CD4-positive, alpha-beta T cell treated with Interleukin-6 at 100 ng/mL for 8 hours (primary cell): ENCODE measurements around the gene ZER1.
"Not testable (repeated sequence)": the region's sequence is repeated elsewhere in the genome, so short reads cannot be mapped to it uniquely, and the experiment has no call there.

Experiments used
- DNase-seq: peaks from one replicate; pipeline ENCODE4 v3.0.0-alpha.2; 2020; ENCODE audit warnings: mixed read lengths, low spot score

The ZER1 gene

DNA sequence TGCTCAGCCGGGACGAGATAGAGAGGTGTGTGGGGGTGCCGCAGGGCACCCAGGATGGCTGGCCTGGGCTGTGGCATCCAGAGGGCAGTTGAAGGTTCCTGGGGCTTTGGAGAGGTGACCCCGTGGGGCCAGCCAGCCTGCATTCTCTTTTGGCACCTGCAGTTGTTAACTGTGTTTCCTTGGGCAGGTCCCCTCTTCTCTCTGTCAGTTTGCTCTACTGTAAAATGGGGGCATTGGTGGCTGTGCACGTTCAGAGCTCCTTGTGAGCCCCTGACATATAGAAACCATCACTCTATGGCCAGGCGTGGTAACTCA, 56.3 kb downstream of the ZER1 start:
- DNase-seq, result no peak

DNA sequence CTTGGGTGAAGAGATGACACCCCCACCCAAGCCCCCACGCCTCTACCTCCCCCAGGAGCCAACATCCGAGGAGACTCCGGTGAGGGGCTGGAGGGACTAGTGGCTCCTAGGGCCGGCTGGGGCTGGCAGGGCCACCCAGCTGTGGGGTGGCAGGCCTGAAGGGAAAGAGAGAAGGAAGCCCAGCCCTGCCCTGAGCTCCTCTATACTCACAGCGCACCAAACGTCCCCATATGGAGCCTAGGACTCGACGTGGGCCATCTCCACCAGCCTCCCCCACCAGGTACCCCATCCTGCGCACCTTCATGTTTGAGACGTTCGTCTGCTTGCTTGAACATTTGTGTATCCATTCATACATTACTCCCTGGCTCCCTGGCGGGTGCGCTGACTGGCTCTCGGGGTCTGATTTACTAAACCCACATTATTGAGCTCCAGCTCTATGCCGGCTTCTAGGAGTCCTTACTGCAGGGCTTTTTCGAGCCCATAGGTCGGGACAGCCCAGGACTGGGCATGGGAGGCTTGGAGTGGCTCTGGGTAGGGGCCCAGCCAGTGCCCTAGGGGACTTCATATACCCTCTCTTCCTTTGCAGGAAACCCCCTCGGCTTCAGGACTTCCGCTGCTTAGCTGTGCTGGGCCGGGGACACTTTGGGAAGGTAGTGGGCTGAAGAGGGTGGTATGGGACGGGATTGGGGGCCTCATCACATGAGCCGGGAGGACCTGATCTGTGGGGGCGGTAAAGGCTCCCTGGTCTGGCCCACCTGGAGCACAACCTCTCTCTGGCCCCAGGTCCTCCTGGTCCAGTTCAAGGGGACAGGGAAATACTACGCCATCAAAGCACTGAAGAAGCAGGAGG, 56.9 kb downstream of the ZER1 start:
- no peak for DNase-seq

DNA sequence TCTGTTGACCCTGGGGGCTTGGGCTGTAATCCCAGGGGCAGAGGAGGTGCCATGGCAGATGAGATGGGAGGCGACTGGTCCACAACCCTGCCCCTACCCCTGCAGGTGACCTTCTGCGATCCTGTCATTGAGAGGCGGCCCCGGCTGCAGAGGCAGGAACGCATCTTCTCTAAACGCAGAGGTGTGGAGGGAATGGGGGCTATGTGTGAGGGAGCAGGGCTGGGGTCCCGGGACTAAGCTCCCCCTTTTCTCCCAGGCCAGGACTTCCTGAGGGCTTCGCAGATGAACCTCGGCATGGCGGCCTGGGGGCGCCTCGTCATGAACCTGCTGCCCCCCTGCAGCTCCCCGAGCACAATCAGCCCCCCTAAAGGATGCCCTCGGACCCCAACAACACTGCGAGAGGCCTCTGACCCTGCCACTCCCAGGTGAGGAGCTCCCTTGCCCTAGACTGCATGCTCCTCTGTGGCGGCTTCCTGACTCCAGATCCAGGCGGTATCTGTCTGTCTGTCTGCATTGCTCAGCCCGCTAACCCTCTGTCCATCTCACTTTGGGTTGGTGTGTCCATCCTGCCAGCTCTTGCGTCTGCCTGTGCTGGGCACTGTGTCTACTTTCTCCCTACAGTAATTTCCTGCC, 57.7 kb downstream of the ZER1 start:
- no peak for DNase-seq

DNA sequence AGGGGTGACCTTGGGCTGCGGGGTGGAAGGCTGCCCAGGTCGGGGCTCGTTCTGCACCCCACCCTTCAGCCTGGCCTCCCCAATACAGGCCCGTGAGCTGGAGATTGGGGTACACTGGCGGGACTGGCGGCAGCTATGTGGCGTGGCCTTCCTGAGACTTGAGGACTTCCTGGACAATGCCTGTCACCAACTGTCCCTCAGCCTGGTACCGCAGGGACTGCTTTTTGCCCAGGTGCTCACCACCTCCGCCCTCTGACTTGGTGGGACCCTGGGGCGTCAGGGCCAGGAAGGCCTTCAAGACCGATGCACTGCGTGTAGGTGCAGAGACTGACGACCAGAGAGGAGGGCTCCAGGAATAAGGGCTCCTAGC, 58.3 kb downstream of the ZER1 start:
- DNase-seq, result no peak

DNA sequence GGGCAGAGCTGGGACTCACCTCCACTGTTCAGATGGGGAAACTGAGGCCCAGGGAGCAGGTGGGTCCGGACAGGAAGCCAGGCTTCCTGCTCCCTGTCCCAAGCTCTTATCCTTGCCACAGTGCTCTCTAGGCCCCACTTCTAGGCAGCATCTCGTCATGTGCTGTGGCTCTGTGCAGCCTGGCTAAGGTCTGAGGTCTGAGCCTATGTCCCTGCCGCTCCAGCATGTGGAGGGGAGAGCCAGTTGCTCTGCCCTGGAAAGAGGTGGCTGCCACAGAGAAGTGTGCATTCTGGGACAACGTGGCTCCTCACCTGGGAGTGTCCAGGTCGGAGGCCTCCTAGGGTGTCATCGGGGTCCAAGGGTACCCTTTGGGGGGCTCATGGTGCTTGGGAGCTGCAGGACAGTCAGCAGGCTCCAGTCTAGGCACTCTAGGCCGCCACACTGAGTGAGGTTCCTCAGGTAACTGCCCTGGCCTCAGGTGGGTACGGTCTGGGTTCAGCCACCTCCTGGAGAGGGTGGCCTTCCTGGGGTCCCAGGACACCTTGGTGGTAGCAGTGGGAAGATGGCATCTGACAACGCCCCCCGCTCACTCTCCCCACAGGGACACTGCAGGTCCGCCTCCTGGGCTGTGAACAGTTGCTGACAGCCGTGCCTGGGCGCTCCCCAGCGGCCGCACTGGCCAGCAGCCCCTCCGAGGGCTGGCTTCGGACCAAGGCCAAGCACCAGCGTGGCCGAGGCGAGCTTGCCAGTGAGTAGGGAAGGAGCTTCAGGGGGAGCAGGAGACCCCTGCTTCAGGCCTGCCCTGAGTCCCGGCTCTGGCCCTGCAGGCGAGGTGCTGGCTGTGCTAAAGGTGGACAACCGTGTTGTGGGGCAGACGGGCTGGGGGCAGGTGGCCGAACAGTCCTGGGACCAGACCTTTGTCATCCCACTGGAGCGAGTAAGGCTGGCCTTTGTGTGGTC, 59.0 kb downstream of the ZER1 start:
- DNase-seq, result no peak

DNA sequence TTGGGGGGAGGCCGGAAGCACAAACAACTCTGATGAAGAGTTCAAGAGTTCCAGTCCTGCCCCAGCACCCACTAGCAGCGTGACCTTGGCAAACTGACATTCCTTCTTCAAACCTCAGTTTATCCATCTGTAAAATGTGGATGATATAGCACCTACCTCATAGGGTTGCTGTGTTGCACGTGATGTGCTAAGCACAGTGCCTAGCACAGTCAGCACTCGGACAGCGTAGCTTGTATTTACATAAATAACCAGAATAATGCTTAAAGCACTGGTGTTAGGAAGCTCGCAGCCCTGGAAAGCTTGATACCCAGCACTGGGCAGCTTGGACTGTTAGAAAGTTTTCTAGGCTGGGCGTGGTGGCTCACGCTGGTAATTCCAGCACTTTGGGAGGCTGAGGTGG, 64.3 kb downstream of the ZER1 start:
- no peak for DNase-seq

DNA sequence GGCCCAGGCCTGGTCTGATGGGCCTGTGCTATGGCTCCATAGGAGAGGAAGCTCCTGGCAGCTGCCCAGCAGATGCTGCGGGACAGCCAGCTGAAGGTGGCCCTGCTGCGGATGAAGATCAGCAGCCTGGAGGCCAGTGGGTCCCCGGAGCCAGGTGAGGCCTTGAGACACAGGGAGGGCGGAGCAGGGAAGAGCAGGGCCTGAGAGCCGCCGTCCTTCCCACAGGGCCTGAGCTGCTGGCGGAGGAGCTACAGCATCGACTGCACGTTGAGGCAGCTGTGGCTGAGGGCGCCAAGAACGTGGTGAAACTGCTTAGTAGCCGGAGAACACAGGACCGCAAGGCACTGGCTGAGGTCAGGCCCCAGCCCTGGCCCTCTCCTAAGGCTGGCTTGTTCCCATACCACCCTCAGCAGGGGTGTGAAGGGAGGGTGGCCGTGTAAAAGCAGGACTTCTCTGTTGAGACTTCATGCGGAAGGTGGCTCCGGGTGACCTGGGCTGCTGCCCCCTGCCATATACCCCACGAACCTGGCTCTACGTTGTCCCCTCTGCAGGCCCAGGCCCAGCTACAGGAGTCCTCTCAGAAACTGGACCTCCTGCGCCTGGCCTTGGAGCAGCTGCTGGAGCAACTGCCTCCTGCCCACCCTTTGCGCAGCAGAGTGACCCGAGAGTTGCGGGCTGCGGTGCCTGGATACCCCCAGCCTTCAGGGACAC, 64.9 kb downstream of the ZER1 start:
- DNase-seq, result no peak

DNA sequence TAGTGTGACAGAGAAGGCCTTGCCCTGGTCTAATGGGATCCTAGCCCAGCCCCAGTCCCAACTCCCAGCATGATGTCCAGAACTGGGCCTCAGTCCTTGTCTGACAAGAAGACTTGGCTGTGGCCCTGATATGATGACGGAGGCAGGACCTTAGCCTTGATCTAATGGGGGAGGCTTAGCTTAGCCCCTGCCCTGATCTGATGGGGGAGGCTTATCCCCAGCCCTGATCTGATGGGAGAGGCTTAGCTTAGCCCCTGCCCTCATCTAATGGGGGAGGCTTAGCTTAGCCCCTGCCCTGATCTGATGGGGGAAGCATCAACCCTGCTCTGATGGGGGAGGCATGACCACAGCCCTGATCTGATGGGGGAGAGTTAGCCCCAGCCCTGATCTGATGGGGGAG, 65.7 kb downstream of the ZER1 start:
- DNase-seq, result no peak

DNA sequence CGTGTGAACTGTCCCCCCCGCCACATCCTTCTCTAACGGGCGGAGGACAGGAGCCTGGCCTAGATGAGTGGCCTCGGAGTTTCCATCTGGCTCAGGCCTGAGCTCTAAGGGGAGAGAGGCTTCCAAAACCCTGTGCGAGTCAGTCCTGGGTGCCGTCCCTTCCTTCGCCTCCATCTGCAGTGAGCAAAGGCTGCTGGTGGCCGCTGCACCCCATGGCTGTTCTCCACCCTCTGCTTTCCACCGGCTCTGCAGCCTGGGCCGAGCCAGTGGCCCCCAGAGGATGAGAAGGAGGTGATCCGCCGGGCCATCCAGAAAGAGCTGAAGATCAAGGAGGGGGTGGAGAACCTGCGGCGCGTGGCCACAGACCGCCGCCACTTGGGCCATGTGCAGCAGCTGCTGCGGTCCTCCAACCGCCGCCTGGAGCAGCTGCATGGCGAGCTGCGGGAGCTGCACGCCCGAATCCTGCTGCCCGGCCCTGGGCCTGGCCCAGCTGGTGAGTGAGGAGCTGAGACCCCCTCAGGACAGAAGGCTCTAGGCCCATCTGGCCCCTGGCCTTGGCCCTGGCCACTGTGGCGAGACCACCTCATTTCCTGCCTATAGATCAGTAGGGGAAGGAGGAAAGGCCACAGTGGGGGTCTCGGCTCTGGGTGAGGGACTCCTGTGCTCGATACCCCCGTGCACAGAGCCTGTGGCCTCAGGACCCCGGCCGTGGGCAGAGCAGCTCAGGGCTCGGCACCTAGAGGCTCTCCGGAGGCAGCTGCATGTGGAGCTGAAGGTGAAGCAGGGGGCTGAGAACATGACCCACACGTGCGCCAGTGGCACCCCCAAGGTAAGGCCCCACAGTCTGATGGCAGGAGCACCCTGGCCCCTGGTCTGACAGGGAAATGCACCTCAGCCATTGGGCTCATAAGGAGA, 66.4 kb downstream of the ZER1 start:
- no peak for DNase-seq

DNA sequence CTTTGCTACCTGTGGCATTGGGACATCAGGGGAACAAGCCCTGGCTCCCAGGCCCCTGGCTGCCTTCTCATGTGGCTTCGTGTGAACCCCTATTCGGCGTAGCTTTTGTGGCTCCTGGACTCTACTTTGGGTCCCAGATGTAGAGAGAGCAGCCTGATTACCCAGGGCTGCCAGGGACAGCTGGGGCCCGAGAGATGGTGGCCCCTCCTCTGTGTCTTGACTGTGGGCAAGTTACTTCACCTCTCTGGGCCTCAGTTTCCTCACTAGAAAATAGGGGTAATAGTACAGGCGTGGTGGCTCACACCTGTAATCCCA, 67.4 kb downstream of the ZER1 start:
- DNase-seq, result no peak

DNA sequence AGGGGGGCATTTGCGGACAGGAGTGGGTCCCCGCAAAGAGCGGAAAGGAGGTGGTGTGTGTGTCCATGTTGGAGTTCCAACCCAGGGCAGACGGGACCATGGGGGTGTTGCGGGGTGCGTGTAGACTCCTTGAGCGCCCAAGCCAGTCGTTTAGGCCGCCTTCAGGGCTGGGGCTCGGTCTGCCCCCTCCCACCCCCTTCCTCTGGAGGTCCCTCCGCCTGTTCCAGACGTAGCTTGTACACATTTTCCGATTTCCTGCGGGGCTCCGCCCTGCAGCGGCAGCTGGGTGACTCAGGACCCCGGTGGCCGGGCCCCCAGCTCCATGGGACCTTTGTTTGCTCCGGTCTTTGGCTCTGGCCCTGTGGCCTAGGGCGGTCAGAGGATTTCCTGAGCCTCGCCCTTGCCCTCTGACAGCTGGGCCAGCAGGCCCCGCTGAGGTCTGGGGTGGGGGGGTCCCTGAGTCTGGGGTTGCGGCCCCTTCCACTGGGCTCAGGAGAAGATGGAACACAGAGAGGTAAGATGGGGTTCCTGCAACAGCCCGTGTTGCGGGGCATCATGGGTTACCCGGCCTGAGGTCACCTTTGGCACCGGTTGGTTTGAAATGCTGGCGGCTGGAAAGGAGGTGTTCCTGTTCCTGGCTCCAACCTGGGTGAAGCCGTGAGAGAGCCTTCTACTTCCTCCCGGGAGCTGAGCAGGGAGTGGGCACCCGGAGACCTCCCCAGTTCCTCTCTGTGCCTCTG, 67.9 kb downstream of the ZER1 start:
- DNase-seq, result no peak

DNA sequence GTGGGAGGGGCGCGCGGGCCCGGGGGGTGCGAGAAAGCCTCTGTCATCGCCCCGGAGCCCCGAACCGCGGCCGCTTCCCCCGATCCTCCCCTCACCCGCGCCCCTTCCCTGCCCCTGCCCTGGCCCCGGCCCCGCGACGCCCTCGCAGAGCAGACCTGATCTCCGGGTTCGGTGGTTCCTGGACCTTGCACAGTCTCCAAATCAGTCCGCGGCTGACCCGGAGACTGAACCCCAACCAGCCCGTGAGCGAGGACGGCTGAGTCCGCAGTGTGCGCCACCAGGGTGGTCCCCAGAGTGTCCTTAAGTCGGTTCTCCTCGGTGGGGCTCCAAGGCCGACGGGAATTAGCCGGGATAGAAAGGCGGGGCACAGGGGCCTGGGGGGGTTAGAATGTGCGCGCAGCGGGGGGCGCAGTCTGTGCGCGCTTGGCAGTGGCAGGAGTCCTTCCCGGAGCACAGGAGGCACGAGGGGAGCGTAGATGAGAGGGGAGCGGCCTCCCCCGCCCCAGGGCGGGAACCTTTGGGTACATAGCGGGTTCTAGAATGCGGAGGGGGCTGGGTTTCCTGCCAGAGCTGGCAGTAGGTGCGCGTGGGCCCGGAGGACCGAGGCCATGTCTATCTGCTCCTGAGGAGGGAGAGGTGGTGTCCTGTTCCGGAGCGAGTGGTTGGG, 68.6 kb downstream of the ZER1 start:
- DNase-seq, result no peak

DNA sequence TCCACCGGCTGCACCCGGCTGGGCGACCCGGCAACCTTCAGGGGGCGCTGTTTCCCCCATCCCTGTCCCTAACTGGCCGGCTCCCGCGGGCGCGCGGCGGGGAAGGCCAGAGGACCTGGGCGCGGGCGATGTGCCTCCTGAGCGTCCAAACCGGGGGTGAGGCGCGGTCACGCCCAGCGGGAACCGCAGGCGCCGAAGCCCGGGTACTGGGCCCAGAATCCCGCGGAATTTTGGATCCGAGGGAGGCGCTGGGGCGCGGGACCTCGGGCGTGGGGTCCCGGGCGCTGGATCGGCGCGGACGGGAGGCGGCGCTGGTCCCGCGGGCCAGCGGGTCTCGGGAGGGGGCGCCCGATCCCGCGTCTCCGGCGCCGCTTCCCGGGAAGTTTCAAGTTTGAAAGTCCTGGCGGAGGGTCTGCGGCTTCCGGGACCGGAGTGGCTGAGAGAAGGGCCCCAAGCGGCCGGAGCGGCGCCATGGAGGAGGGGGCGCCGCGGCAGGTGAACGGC, 69.2 kb downstream of the ZER1 start, which contains the start of gene PKN3:
Gene PKN3 (plus strand): TSS at position 59 of the 504 bp plus-strand sequence. CDS start 413 bp downstream, at position 472.
- DNase-seq, result peak; percentile 74

DNA sequence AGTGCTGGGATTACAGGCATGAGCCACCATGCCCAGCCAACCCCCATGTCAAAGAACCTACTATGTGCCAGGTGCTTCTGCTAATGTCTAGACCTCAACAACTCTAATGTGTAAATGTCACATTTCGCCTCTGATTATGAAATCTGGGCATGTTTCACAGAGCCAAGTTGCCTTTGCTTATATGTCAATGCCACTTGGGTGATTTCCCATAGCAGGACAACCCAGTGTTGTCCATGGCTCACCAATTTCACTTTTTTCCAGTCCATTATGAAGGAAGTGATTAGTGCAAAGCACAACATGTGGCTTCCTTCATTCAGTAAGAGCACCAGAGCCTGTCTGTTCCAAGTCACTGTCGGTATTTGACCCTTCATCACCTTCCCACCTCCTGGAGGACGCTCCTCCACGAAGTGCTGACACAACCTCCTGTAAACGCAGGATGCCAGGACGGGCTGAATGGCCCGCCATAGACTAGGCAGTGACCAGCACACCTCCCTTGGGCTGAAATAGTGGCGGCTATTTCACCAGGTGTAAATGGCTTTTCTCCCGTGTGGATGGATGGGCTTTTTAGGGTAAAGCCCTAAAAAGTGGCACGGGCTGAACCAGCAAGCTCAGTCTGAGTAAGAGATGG, 70.4 kb downstream of the ZER1 start:
- no peak for DNase-seq

DNA sequence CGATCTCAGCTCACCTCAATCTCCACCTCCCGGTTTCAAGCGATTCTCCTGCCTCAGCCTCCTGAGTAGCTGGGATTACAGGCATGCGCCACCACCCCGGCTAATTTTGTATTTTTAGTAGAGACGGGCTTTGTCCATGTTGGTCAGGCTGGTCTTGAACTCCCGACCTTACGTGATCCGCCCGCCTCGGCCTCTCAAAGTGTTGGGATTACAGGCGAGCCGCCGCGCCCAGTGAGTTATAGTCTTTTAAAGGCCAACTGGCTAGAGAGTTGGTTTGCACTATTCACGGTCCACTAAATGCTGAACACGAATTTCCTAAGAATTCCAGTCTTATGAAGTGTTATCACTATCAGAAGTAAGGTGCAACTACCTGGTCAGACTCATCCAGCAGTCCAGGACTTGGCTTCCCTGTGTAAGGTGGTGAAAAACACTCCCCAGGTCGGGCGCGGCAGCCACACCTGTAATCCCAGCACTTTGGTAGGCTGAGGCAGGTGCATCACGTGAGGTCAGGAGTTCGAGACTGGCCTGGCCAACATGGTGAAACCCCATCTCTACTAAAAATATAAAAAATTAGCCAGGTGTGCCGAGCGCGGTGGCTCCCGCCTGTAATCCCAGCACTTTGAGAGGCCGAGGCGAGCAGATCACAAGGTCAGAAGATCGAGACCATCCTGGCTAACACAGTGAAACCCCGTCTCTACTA, 72.5 kb downstream of the ZER1 start:
- not testable (repeated sequence) for DNase-seq

DNA sequence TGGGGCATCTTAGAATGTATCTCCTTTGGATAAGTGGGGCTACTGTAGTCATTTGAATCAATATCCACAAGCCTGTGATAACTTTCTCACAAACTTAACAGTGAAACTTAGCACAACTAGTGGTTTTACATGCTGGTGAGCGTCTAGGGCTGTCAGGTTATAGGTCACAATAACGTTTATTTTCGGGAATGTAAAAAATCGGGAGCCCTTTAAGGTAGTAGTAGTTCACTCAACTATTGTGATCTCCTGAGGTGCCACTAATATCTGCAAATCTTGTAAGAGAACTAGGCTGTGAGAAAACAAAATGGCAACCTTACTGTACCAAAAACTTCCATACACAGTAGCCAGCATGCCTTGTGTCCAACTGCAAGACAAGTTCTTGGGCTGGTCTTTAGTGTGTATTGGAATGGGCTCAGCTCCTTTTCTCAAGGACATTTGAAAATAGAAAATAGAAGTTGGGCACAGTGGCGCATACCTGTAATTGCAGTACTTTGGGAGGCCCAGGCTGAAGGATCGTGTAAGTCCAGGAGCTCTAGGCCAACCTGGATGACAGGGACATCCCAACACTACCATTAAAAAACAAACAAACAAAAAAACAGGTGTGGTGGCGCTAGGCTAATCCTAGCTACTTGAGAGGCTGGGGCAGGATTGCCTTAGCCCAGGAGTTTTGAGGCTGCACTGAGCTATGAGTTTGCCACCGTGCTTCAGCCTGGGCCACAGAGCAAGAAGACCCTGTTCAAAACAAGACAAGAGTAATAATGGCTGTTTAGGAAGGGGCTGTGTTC, 74.6 kb downstream of the ZER1 start:
- no peak for DNase-seq

DNA sequence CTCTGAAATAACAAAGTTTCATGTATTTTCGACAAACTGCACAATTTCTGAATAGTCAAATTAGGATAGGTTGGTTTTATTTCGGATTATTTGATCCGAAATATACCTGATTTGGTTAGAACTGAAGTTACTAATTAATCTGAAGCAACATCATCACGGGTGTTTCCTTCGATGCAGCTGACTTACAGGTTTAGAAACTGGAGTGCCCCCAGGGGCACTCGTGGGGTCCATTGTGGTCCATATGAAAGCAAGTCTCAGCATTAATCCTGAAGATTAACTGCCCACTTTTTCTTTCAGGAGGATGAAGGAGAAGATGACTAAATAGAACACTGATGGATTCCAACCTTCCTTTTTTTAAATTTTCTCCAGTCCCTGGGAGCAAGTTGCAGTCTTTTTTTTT, 77.4 kb downstream of the ZER1 start:
- no peak for DNase-seq

DNA sequence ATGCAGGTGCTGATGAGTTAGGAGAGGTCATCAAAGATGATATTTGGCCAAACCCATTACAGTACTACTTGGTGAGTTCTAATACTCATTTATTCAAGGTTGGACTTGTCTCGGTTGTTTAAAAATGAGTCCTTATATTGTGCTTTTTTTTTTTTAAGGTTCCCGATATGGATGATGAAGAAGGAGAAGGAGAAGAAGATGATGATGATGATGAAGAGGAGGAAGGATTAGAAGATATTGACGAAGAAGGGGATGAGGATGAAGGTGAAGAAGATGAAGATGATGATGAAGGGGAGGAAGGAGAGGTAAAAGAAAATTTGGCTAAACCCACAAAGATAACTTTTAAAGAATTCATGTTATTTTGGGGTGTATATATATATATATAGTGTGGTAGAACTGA, 78.0 kb downstream of the ZER1 start:
- not testable (repeated sequence) for DNase-seq
